Stimulated activated CD4-positive, alpha-beta T cell treated with anti-CD3 and anti-CD28 coated beads, Interleukin-1b, Interleukin-23, amount 100 ng/mL, for 1 hour (primary cell): ENCODE data around the gene BANF1.
A peak's percentile ranks its signal among the peaks of the same experiment; 100 is the strongest.

Experiments
- DNase-seq, 2 donors: peaks; one replicate each; pipeline ENCODE4 v3.0.0-alpha.2; 2020; ENCODE audit warnings: low read depth in 2 of 2

BANF1 gene

GRCh38 chr11:66039765-66040164 lies 37.5 kb downstream of the BANF1 start:
- no peak for DNase-seq

- DNase-seq = no peak
Observed at GRCh38 chr11:66042227-66042995, 40.1 kb downstream of the BANF1 start.

GRCh38 chr11:66042996-66043906 lies 40.9 kb downstream of the BANF1 start:
- no peak for DNase-seq

- no peak for DNase-seq
Observed at GRCh38 chr11:66044757-66045156, 42.5 kb downstream of the BANF1 start.

- DNase-seq = peak; percentile 70 to 78
Observed at GRCh38 chr11:66045177-66045639, 42.9 kb downstream of the BANF1 start.

GRCh38 chr11:66046901-66047300 lies 44.6 kb downstream of the BANF1 start:
- DNase-seq = no peak

GRCh38 chr11:66047541-66048365 lies 45.5 kb downstream of the BANF1 start:
- DNase-seq = no peak

- DNase-seq = no peak
Observed at GRCh38 chr11:66048547-66049323, 46.4 kb downstream of the BANF1 start, which contains the start of gene GAL3ST3. Gene GAL3ST3, minus strand, starts transcription at chr11:66049161. Its CDS starts 3,746 bp downstream, at chr11:66045415.

GRCh38 chr11:66050581-66051231 lies 48.4 kb downstream of the BANF1 start:
- no peak for DNase-seq

- no peak for DNase-seq
Observed at GRCh38 chr11:66051371-66051765, 49.1 kb downstream of the BANF1 start.

- DNase-seq = peak; percentile 83 to 86
Observed at GRCh38 chr11:66051766-66052663, 49.7 kb downstream of the BANF1 start, which contains the start of gene SF3B2. Gene SF3B2, plus strand, starts transcription at chr11:66052364. Its CDS starts 21 bp downstream, at chr11:66052385.

- DNase-seq = no peak
Observed at GRCh38 chr11:66052664-66052982, 50.3 kb downstream of the BANF1 start.
